RWPE1 (cell line): ENCODE measurements around the gene DISC1.
"Not testable (repeated sequence)": the region's sequence is repeated elsewhere in the genome, so short reads cannot be mapped to it uniquely, and the experiment has no call there.

ENCODE experiments used
- CTCF ChIA-PET: fragments of 350-600 bp; sonication (Branson Sonifier 250); formaldehyde crosslinking; extraction: SDS; loops from one replicate; lab custom pipeline; 2021; lab: Yijun Ruan, JAX
- POLR2A ChIA-PET: fragments of 400-600 bp; formaldehyde crosslinking; extraction: SDS; loops from one replicate; lab custom pipeline; 2020; ENCODE audit warnings: antibody characterized with exemption; ENCODE audit not compliant: low non-redundant PET; lab: Yijun Ruan, JAX
- DNase-seq: peaks from one replicate; pipeline ENCODE4 v3.0.0; 2012; ENCODE audit warnings: low spot score
- H3K27ac ChIP-seq: fragments of 450-650 bp; 2 replicates; pipeline ENCODE4 v1.5.1; 2017
- TF ChIP-seq, protein P1 (sequence below): fragments of 450-650 bp; conservative IDR thresholded peaks from 2 replicates; pipeline ENCODE4 v1.5.1; 2017; ENCODE audit warnings: low read depth, mild to moderate bottlenecking

The DISC1 gene

GRCh38 chr1:231778009-231778719 lies 151.6 kb downstream of the DISC1 start:
- DNase-seq = peak; percentile 22
- ChIA-PET CTCF (no interaction called here), POLR2A (no interaction called here)
- H3K27ac ChIP-seq = no peak overlapping the region
- TF ChIP-seq, protein P1, sequence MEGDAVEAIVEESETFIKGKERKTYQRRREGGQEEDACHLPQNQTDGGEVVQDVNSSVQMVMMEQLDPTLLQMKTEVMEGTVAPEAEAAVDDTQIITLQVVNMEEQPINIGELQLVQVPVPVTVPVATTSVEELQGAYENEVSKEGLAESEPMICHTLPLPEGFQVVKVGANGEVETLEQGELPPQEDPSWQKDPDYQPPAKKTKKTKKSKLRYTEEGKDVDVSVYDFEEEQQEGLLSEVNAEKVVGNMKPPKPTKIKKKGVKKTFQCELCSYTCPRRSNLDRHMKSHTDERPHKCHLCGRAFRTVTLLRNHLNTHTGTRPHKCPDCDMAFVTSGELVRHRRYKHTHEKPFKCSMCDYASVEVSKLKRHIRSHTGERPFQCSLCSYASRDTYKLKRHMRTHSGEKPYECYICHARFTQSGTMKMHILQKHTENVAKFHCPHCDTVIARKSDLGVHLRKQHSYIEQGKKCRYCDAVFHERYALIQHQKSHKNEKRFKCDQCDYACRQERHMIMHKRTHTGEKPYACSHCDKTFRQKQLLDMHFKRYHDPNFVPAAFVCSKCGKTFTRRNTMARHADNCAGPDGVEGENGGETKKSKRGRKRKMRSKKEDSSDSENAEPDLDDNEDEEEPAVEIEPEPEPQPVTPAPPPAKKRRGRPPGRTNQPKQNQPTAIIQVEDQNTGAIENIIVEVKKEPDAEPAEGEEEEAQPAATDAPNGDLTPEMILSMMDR = no peak

DNA sequence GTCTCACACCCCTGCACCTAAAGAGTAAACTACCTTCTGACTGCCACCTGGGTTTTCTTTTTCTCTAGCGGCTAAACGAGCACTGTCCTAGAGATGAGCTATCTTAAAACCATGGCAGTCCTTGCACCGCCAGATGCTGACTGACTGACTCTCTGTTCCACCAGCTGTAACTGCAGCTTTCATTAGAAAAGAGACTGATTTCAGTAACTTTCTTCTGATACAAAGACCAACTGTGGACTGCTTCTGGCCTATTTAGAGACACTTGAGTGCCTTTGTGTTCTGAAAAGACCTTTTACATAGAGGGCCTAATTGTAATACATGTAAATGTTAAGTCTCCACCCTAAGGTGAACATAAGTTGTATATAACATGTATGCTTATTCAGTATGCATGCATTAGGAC lies 152.5 kb downstream of the DISC1 start:
- DNase-seq = no peak
- H3K27ac ChIP-seq = no peak overlapping the region
- CTCF ChIA-PET = no interaction called here
- TF ChIP-seq, protein P1 = no peak
- POLR2A ChIA-PET = no interaction called here

DNA sequence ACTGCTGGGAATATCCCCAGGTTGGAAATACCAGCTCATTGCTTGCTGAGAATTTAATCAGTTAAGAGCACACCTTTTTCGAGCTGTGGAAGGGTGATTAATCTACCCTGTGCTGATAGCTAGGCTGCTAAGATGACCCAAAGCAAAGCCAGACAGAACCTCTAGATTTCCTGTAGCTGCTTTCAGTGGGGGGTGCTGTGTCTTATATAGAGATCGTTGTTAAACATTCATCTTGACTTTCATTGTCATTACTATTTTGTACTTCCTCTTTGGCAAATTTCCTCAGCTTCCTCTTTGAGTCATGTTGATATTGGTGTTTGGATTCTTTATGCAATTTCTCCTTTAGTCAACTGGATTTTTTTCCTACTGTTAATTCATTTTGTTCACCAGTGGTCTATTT lies 155.3 kb downstream of the DISC1 start:
- TF ChIP-seq, protein P1 = no peak
- H3K27ac ChIP-seq = no peak overlapping the region
- no peak for DNase-seq
- CTCF ChIA-PET = interaction anchor here (0.5 to 1.2 kb wide), 3 partner anchors 25 to 838 kb away, joined by 3 read pairs; no protein-coding TSS in a partner anchor
- POLR2A ChIA-PET = no interaction called here

- CTCF ChIA-PET = interaction anchor here (0.7 kb wide), 1 partner anchor 80 kb away, joined by 3 read pairs; no protein-coding TSS in a partner anchor
- POLR2A ChIA-PET, DNase-seq, H3K27ac ChIP-seq: not testable (repeated sequence)
Observed at GRCh38 chr1:231785073-231785472, 158.5 kb downstream of the DISC1 start.

- TF ChIP-seq, protein P1 = no peak
- ChIA-PET POLR2A (no interaction called here), CTCF (no interaction called here)
- no peak overlapping the region for H3K27ac ChIP-seq
- no peak for DNase-seq
Observed at GRCh38 chr1:231786126-231786525, 159.5 kb downstream of the DISC1 start.

DNA sequence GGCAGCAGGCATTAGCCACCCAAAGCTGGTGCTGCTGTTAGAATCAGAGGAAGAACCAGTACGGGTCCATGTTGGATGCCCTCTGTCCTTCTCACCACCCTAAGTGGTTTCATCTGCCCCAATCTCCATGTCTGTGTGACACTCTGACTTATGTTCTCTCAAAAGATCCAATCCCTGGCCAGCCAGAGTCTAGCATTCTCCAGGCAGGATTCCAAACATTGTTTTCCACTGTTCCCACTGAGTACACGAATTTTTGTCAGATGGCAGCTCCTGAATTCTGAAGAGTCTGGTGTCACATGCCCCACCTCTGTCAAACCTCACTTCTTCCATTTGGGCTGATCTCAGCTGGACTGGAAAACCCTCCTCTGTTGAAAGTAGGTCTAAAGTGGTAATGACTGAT lies 166.0 kb downstream of the DISC1 start:
- ChIA-PET POLR2A (no interaction called here), CTCF (no interaction called here)
- no peak overlapping the region for H3K27ac ChIP-seq
- TF ChIP-seq, protein P1 = no peak
- DNase-seq = no peak

DNA sequence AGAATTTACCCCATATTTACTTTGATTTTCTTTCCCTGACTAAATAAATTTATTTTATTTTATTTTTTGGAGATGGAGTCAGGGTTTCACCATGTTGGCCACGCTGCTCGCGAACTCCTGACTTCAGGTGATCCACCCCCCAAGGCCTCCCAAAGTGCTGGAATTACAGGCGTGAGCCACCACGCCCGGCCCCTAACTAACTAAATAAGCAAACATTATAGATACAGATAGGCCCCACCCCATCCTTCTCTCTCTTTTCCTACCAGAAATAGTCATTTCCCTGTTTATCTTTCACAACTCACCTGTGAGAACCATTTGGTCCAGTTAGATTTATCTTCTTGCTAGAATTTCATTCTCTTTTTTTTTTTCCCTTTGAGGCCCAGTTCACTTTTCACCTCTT lies 167.3 kb downstream of the DISC1 start:
- TF ChIP-seq, protein P1 = no peak
- POLR2A ChIA-PET = no interaction called here
- DNase-seq = no peak
- CTCF ChIA-PET = no interaction called here
- H3K27ac ChIP-seq = no peak overlapping the region
